HG03066 (cell line): ENCODE measurements around the gene COA6.

ENCODE experiments used
- ATAC-seq: cut with Tn5 transposase; IDR thresholded peaks from one replicate; pipeline ENCODE4 v1.9.1; 2021; ENCODE audit warnings: low read depth; ENCODE audit not compliant: unreplicated experiment

The COA6 gene

GRCh38 chr1:234373064-234373958, at the start of gene COA6:
Gene COA6, plus strand, starts transcription at chr1:234373456. Its CDS starts 11 bp downstream, at chr1:234373467.
- ATAC-seq: peak; percentile 95

- no peak for ATAC-seq
Measured at GRCh38 chr1:234324821-234325220, 48.4 kb upstream of the COA6 start.

DNA sequence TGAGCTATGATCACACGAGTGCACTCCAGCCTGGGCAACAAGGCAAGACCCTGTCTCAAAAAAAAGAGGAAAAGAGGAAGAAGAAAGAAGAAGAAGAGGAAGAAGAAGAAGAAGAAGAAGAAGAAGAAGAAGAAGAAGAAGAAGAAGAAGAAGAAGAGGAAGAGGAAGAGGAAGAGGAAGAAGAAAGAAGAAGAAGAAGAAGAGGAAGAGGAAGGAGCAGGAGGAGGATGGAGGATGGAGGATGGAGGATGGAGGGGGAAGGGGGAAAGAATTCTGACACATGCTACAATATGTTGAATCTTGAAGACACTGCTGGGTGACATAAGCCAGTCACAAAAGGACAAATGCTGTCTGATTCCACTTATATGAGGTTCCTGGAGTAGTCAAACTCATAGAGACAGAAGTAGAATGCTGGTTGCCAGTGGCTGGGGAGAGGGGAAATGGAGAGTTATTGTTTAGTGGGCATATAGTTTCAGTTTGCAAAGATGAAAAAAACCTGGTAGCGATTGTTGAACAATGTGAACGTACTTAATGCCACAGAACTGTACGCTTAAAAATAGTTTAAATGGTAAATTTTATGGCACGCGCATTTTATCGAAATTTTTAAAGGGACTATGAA, 47.3 kb upstream of the COA6 start:
- peak; percentile 40 for ATAC-seq

- peak; percentile 74 for ATAC-seq
Measured at GRCh38 chr1:234326497-234327366, 46.5 kb upstream of the COA6 start.

- ATAC-seq: no peak
Measured at GRCh38 chr1:234327577-234328164, 45.6 kb upstream of the COA6 start.

DNA sequence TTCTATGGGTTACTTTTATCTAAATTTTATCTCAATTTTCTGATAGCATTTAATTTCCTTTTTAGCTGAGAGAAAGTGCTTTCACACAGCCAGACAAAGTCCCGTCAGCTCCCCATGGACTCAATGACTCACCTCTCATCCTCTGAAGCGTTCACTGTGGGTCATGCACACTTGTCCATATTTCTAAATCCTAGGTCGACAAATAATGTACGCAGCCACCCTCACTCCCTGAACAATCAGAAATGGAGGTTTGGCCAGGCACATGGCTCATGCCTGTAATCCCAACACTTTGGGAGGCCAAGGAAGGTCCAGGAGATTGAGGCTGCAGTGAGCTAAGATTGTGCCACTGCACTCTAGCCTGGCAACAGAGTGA, 42.4 kb upstream of the COA6 start:
- no peak for ATAC-seq

- ATAC-seq: no peak
Measured at GRCh38 chr1:234331507-234331906, 41.7 kb upstream of the COA6 start.

DNA sequence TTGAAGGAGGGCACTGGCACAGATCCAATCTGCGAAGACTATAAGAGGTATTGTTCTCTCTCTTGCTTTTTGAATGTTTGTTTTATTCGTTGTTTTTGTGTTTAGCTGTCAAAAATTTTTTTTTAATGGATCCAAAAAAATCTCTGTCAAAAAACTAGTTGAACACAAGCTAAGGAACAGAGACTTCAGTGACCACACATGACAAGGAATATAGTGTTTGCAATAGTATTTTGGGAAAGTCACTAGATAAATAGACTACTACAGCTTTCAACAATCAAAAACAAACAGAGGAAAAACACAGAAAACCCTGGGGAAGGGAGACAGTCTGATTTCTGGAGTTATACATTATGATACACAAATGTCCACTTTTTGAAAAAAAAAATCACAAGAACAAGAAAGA, 36.9 kb upstream of the COA6 start:
- no peak for ATAC-seq

- no peak for ATAC-seq
Measured at GRCh38 chr1:234337233-234337632, 36.0 kb upstream of the COA6 start.

DNA sequence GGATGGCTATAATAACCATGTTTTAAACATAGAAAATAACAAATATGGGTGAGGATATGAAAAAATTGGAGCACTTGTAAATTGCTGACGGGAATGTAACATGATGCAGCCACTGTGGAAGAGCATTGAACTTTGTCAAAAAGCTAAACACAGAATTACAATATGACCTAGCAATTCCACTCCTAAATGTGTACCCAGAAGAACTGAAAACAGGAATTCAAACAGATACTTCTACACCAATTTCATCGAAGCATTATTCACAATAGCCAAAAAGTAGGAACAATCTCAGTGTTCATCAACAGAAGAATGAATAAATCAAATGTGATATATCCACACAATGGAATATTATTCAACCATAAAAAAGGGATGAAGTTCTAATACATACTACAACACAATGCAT, 32.7 kb upstream of the COA6 start:
- no peak for ATAC-seq

DNA sequence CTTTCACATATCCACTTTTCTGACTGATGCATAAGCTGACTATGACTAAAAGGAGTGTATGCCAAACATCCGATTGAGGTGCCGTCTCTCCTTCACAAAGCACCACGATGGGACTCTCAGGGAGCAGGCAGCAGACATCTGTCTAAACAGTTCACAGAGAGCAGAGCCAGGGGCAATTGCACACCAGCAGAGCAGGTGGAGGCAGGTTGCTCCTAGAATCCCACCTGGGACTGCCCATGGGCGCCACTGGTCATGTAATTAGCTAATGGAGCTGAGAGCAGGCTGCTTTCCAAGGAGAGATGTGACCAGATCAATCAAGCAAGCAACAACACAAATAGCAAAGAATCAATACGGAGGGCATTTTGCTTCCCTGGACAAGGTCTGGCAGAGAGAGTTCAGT, 30.5 kb upstream of the COA6 start:
- no peak for ATAC-seq

GRCh38 chr1:234345237-234345636, 28.0 kb upstream of the COA6 start:
- no peak for ATAC-seq

DNA sequence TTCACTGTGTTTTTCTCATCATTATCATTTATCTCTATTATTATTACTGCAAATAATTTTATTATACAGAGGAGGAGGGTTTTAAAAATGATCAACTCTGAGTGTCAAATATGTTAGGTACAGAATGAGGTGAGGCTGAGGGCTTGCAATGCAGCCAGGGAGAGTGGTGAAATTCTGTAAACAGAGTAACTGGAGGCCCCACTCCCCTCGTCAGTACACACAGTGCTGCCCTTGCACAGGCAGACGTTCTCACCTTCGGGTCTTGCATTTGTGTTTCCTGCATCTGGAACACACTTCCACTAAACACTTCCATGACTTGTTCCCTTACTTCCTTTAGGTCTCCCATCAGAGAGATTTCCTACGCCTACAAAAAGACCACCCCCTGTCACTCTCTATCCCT, 24.3 kb upstream of the COA6 start:
- no peak for ATAC-seq

DNA sequence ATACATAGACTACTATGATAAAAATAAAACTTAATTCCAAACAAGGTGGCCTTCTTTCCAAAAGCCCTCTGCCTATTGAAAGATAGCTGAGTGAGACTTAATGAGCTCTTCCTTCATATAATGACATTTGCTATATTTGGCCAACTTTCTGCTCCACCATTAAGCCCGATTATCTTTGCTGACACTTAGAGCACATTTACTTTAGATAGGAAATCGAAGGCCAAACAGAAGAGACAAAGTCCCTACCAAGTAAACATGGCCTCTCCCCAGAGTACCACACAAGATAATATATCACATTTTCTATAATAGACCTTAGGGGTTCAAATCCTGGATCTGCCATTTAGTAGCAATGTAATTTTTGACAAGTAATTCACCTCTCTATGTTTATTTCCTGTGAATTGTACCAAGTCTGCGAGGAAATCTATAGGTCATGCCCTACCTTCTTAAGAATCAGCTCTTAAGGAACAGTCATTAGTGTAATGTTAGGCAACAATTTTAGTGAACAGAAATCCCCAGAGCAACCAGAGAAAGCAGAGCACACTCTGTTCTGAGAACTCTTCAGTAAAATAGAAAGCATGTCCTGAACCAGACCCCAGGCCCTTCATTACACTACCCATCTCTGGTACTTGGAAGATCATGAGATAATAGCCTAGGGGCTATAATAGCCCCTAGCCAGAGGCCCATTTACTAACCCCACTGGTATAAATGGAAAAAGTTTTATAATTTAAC, 17.3 kb upstream of the COA6 start:
- peak; percentile 7 for ATAC-seq

GRCh38 chr1:234356615-234357269, 16.5 kb upstream of the COA6 start:
- peak; percentile 83 for ATAC-seq

DNA sequence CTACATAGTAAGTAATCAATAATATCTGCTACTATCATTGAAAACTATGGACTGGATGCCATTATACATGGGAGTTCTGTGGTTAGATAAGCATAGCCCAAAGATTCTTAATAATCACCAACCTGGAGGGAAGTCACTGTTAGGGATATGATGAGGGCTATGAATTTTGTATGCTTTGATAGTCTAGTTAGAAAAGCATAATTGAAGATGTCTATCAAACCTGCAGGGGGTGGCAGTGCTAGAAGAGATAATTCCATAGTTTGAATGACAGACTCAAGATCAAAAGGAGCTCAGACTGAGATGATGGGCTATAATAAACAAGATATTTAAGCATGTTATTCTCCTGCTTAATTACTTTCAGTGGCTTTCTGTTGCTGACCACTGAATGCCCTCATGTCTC, 15.4 kb upstream of the COA6 start:
- ATAC-seq: no peak

DNA sequence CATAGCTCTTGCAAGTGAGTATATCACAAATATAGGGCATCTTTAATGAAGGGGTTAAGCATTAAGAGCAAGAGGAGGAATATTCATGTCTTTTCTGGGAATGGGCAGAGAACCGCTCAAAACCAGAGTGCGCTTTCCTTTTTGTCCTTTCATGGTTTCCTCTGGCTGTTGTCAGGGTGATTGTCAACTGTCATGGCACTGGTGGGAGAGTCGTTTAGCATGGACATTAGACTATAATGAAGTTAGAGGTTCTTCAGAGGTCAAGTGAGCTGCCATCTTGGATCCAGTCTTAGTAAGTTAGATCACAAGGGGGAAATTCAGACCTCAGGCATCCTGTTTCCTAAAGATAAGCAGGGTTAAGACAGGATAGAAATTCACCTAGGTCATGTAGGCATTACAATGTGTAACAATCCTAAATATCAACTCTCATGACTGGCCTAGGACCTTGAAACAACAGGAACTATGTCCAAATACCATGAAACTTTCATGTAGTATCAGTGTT, 12.1 kb upstream of the COA6 start:
- ATAC-seq: no peak

DNA sequence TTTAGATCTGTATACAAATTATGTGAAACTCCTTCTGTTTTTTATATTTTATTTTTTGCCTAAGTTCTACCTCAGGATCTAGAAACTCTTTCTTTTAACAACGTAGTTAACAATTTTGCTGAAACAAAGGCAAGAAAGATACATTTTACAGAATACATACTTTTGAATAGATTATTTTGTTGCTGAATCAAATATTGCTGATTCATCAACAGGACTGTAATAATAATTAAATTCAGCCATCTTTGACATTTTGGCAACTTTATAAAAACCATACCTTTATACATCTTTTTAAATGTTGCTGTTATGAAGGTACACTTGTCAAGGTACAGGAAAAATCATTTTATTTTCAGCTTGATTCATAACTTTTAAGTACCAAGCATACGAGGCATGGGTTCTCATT, 10.7 kb upstream of the COA6 start:
- no peak for ATAC-seq

DNA sequence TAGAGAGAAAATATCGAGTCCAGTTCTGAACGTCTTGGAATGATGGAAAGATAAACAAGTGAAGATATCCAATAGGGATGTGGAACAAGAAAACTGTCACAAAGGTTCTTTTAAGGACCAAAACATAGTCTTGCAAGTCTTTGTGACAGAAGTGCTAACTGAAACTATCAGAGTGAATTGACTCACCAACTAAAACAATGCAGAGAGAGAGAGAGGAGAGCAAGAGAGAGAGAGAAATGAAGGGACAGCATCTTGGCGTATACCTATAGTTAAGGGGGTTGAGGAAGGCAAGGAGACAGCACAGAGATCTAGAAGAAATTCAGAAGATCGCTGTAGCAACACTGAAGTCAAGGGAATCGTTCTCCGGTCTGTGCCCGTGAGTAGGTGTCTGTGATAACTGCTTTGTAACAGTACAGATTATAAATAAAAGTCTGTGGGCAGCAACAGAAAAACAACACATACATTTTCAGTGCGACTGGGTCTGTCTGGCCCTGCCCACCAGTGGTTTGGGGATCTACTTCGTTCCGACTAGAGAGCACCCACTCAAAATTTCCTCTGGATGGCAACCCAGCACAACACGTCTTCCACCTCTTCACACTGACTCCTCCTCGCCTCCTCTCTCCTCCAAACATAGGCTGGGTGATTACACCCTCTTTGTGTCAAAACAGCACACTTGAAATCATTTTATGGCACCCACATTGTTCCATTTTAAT, 4.8 kb upstream of the COA6 start:
- no peak for ATAC-seq
